Measurements from ENCODE around the gene RNF114. TPM values are rescaled to one million over a fixed set of nuclear protein-coding genes. Genes with fewer than 3 reads are reported as not detected.

The RNF114 gene
- total and polyA plus RNA-seq, 12 donors = 26.9 to 201 (median 68.9) TPM

GRCh38 chr20:49978685-49979029 lies 42.5 kb downstream of the RNF114 start:
- intact Hi-C loops (cut with DNase I) = loop anchor here (1.0 to 10.0 kb wide), 3 partner anchors 92 to 196 kb away; no protein-coding TSS in a partner anchor

GRCh38 chr20:49979030-49979832 lies 43.0 kb downstream of the RNF114 start:
- H3K27me3 ChIP-seq = no peaks in the 10 kb centered on the region
- intact Hi-C loops (cut with DNase I) = loop anchor here (1.0 to 10.0 kb wide), 3 partner anchors 92 to 196 kb away; no protein-coding TSS in a partner anchor
- peak; percentile 97 to 100 (median 99) for TF ChIP-seq CTCF (IDR thresholded peaks at IDR 0.05)
- peak in 1 of 2 donors; percentile 25 for TF ChIP-seq POLR2A (IDR thresholded peaks at IDR 0.05)
- H3K27ac ChIP-seq = no peak overlapping the region
- peaks cover 7 to 17% of the 10 kb centered on the region in 2 donors for H3K4me1 ChIP-seq (replicated peaks in 1 of 2)
- peak overlapping the region in 1 of 4 donors; percentile 38 for H3K4me3 ChIP-seq
- H3K9me3 ChIP-seq (replicated peaks in 1 of 3) = no peaks in the 10 kb centered on the region
- no peaks in the 10 kb centered on the region for H3K36me3 ChIP-seq (replicated peaks in 1 of 2)
- DNase-seq = peak in 2 of 7 donors; percentile 31 to 53
- WGBS, 4 donors = 19 to 40% (median 29%) methylated on average over 14 to 37 of the region's 37 CpGs

More at GRCh38 chr20:49978685-49979029, 42.5 kb downstream of the RNF114 start:
- DNase-seq = no peak
- Histone ChIP-seq H3K4me1 (replicated peaks in 1 of 2) (peaks cover 7 to 17% of the 10 kb centered on the region in 2 donors), H3K4me3 (no peak overlapping the region), H3K27me3 (no peaks in the 10 kb centered on the region), H3K36me3 (replicated peaks in 1 of 2) (no peaks in the 10 kb centered on the region), H3K27ac (no peak overlapping the region), H3K9me3 (replicated peaks in 1 of 3) (no peaks in the 10 kb centered on the region)
- 62 to 72% (median 67%) methylated on average over 3 of the region's 3 CpGs for WGBS, 4 donors
- no peak for TF ChIP-seq POLR2A (IDR thresholded peaks at IDR 0.05)
- no peak for TF ChIP-seq CTCF (IDR thresholded peaks at IDR 0.05)

- intact Hi-C loops (cut with DNase I) = no loop called here
- Histone ChIP-seq H3K27ac (no peak overlapping the region), H3K4me1 (replicated peaks in 1 of 2) (peaks cover 7 to 17% of the 10 kb centered on the region in 2 donors), H3K9me3 (replicated peaks in 1 of 3) (no peaks in the 10 kb centered on the region), H3K27me3 (no peaks in the 10 kb centered on the region), H3K4me3 (no peak overlapping the region), H3K36me3 (replicated peaks in 1 of 2) (no peaks in the 10 kb centered on the region)
- WGBS, 4 donors = 86 to 91% (median 87%) methylated on average over 10 to 11 of the region's 11 CpGs
- no peak for DNase-seq
- TF ChIP-seq POLR2A (IDR thresholded peaks at IDR 0.05) (no peak), CTCF (IDR thresholded peaks at IDR 0.05) (no peak)
Observed at GRCh38 chr20:49980140-49981008, 44.2 kb downstream of the RNF114 start.
